Immature natural killer cell (primary cell): ENCODE results near the gene CAMKK2. TPM values are rescaled to one million over a fixed set of nuclear protein-coding genes. Genes with fewer than 3 reads are reported as not detected.
A peak's percentile ranks its signal among the peaks of the same experiment; 100 is the strongest.

Experiments
- DNase-seq, 3 donors: peaks; one replicate each; pipeline ENCODE4 v3.0.0; 2022; ENCODE audit warnings: mixed read lengths in 1 of 3
- H3K27ac Mint-ChIP-seq, 6 donors: one replicate each; pipeline ENCODE4 v1.8.0; 2020; ENCODE audit warnings: mixed read lengths in 6 of 6, mild to moderate bottlenecking in 5 of 6, inconsistent platforms in 4 of 6, moderate library complexity in 3 of 6
- H3K27me3 Mint-ChIP-seq, 3 donors: one replicate each; pipeline ENCODE4 v1.8.0; 2020 to 2021; ENCODE audit warnings: low read depth in 3 of 3, mild to moderate bottlenecking in 3 of 3, mixed read lengths in 3 of 3, moderate library complexity in 3 of 3, inconsistent platforms in 1 of 3
- H3K36me3 Mint-ChIP-seq, 3 donors: one replicate each; pipeline ENCODE4 v1.8.0; 2020; ENCODE audit warnings: mixed read lengths in 3 of 3, inconsistent platforms in 2 of 3, mild to moderate bottlenecking in 2 of 3
- H3K4me1 Mint-ChIP-seq, 2 donors: one replicate each; pipeline ENCODE4 v1.8.0; 2020; ENCODE audit warnings: inconsistent platforms in 2 of 2, mild to moderate bottlenecking in 2 of 2, mixed read lengths in 2 of 2, moderate library complexity in 1 of 2
- H3K4me3 Mint-ChIP-seq, 5 donors: one replicate each; pipeline ENCODE4 v1.8.0; 2020; ENCODE audit warnings: mild to moderate bottlenecking in 5 of 5, mixed read lengths in 5 of 5, inconsistent platforms in 3 of 5, moderate library complexity in 3 of 5
- H3K9me3 Mint-ChIP-seq, 6 donors: one replicate each; pipeline ENCODE4 v1.8.0; 2020; ENCODE audit warnings: mild to moderate bottlenecking in 6 of 6, mixed read lengths in 6 of 6, inconsistent platforms in 4 of 6, moderate library complexity in 3 of 6
- polyA plus RNA-seq, 3 donors: library from polyadenylated mRNA; unstranded; fragments of 300-500 nt; fragmentation: Illumina TruSeq; gene quantifications; one replicate each; pipeline ENCODE4 v1.2.3, GENCODE V29; 2021

The CAMKK2 gene
- polyA plus RNA-seq, 3 donors from 2014 or later: 8.0 to 20.3 (median 12.6) TPM

GRCh38 chr12:121241156-121241970 lies 55.1 kb downstream of the CAMKK2 start:
- no peak for DNase-seq
- peaks cover 0 to 8% (median 7%) of the 10 kb centered on the region in 3 donors for H3K36me3 Mint-ChIP-seq
- peak overlapping the region; percentile 97 to 99 (median 98) for H3K27ac Mint-ChIP-seq

GRCh38 chr12:121240484-121241101 lies 55.9 kb downstream of the CAMKK2 start:
- Mint-ChIP-seq H3K27ac (peak overlapping the region; percentile 97 to 99 (median 98)), H3K9me3 (no peaks in the 10 kb centered on the region), H3K4me3 (peak overlapping the region; percentile 81 to 90 (median 86)), H3K36me3 (peaks cover 0 to 8% (median 7%) of the 10 kb centered on the region in 3 donors), H3K4me1 (peaks cover 30 to 31% of the 10 kb centered on the region in 2 donors), H3K27me3 (peaks cover 7 to 12% (median 12%) of the 10 kb centered on the region in 3 donors)
- peak; percentile 95 to 97 (median 97) for DNase-seq

More at GRCh38 chr12:121241156-121241970, 55.1 kb downstream of the CAMKK2 start:
- H3K9me3 Mint-ChIP-seq: no peaks in the 10 kb centered on the region
- H3K27me3 Mint-ChIP-seq: peaks cover 7 to 12% (median 12%) of the 10 kb centered on the region in 3 donors
- H3K4me3 Mint-ChIP-seq: peak overlapping the region; percentile 81 to 90 (median 86)
- H3K4me1 Mint-ChIP-seq: peaks cover 30 to 31% of the 10 kb centered on the region in 2 donors

GRCh38 chr12:121240062-121240420 lies 56.5 kb downstream of the CAMKK2 start:
- H3K9me3 Mint-ChIP-seq: no peaks in the 10 kb centered on the region
- peaks cover 30 to 31% of the 10 kb centered on the region in 2 donors for H3K4me1 Mint-ChIP-seq
- peak overlapping the region; percentile 81 to 90 (median 86) for H3K4me3 Mint-ChIP-seq
- H3K27ac Mint-ChIP-seq: peak overlapping the region; percentile 97 to 99 (median 98)
- peaks cover 7 to 12% (median 12%) of the 10 kb centered on the region in 3 donors for H3K27me3 Mint-ChIP-seq
- H3K36me3 Mint-ChIP-seq: peaks cover 0 to 8% (median 7%) of the 10 kb centered on the region in 3 donors
- DNase-seq: no peak

- peak overlapping the region; percentile 97 to 99 (median 98) for H3K27ac Mint-ChIP-seq
- H3K4me3 Mint-ChIP-seq: peak overlapping the region; percentile 81 to 90 (median 86)
- H3K36me3 Mint-ChIP-seq: peaks cover 0 to 8% (median 7%) of the 10 kb centered on the region in 3 donors
- no peaks in the 10 kb centered on the region for H3K9me3 Mint-ChIP-seq
- peaks cover 7 to 14% (median 12%) of the 10 kb centered on the region in 3 donors for H3K27me3 Mint-ChIP-seq
- H3K4me1 Mint-ChIP-seq: peaks cover 30 to 31% of the 10 kb centered on the region in 2 donors
- peak in 2 of 3 donors; percentile 8 to 13 for DNase-seq
Observed at GRCh38 chr12:121239351-121240061, 57.0 kb downstream of the CAMKK2 start.

GRCh38 chr12:121238604-121239350 lies 57.7 kb downstream of the CAMKK2 start:
- no peak for DNase-seq
- Mint-ChIP-seq H3K4me3 (peak overlapping the region in 1 of 5 donors; percentile 86), H3K27me3 (peaks cover 7 to 14% (median 12%) of the 10 kb centered on the region in 3 donors), H3K27ac (peak overlapping the region; percentile 97 to 99 (median 98)), H3K36me3 (peaks cover 0 to 6% (median 5%) of the 10 kb centered on the region in 3 donors), H3K4me1 (peaks cover 30 to 31% of the 10 kb centered on the region in 2 donors), H3K9me3 (no peaks in the 10 kb centered on the region)

- peak overlapping the region; percentile 91 to 99 (median 98) for H3K27ac Mint-ChIP-seq
- H3K36me3 Mint-ChIP-seq: peaks cover 0 to under 1% (median 0%) of the 10 kb centered on the region in 3 donors
- H3K4me1 Mint-ChIP-seq: peaks cover 30 to 31% of the 10 kb centered on the region in 2 donors
- peaks cover 7 to 14% (median 12%) of the 10 kb centered on the region in 3 donors for H3K27me3 Mint-ChIP-seq
- DNase-seq: no peak
- H3K9me3 Mint-ChIP-seq: no peaks in the 10 kb centered on the region
- H3K4me3 Mint-ChIP-seq: no peak overlapping the region
Observed at GRCh38 chr12:121238086-121238485, 58.4 kb downstream of the CAMKK2 start.

- H3K4me3 Mint-ChIP-seq: no peak overlapping the region
- no peaks in the 10 kb centered on the region for H3K9me3 Mint-ChIP-seq
Observed at GRCh38 chr12:121237415-121237814, 59.1 kb downstream of the CAMKK2 start.

GRCh38 chr12:121236776-121237175 lies 59.7 kb downstream of the CAMKK2 start:
- Mint-ChIP-seq H3K9me3 (no peaks in the 10 kb centered on the region), H3K27me3 (peaks cover 7 to 14% (median 12%) of the 10 kb centered on the region in 3 donors), H3K36me3 (peaks cover 0 to 6% (median 3%) of the 10 kb centered on the region in 3 donors), H3K27ac (peak overlapping the region in 2 of 6 donors; percentile 34 to 45), H3K4me3 (no peak overlapping the region), H3K4me1 (peaks cover 29% of the 10 kb centered on the region in 2 donors)
- DNase-seq: no peak

More at GRCh38 chr12:121237415-121237814, 59.1 kb downstream of the CAMKK2 start:
- peak overlapping the region; percentile 91 to 99 (median 98) for H3K27ac Mint-ChIP-seq
- peaks cover 30 to 31% of the 10 kb centered on the region in 2 donors for H3K4me1 Mint-ChIP-seq
- peaks cover 0 to 6% (median 3%) of the 10 kb centered on the region in 3 donors for H3K36me3 Mint-ChIP-seq
- DNase-seq: no peak
- H3K27me3 Mint-ChIP-seq: peaks cover 7 to 14% (median 12%) of the 10 kb centered on the region in 3 donors

GRCh38 chr12:121233628-121234020 lies 62.9 kb downstream of the CAMKK2 start:
- H3K4me1 Mint-ChIP-seq: peaks cover 0 to 6% of the 10 kb centered on the region in 2 donors
- no peak for DNase-seq
- H3K27me3 Mint-ChIP-seq: peaks cover 0 to 2% (median 2%) of the 10 kb centered on the region in 3 donors
- H3K27ac Mint-ChIP-seq: no peak overlapping the region
- H3K9me3 Mint-ChIP-seq: no peaks in the 10 kb centered on the region
- H3K4me3 Mint-ChIP-seq: no peak overlapping the region
- peaks cover 0 to 23% (median 7%) of the 10 kb centered on the region in 3 donors for H3K36me3 Mint-ChIP-seq

- no peak for DNase-seq
- H3K9me3 Mint-ChIP-seq: no peaks in the 10 kb centered on the region
- peaks cover 0 to 25% (median 7%) of the 10 kb centered on the region in 3 donors for H3K36me3 Mint-ChIP-seq
- H3K4me1 Mint-ChIP-seq: peaks cover 0 to 6% of the 10 kb centered on the region in 2 donors
- peak overlapping the region in 3 of 6 donors; percentile 67 to 77 (median 76) for H3K27ac Mint-ChIP-seq
- no peak overlapping the region for H3K4me3 Mint-ChIP-seq
- peaks cover 0 to 2% (median 2%) of the 10 kb centered on the region in 3 donors for H3K27me3 Mint-ChIP-seq
Observed at GRCh38 chr12:121232977-121233627, 63.4 kb downstream of the CAMKK2 start.

GRCh38 chr12:121232163-121232562 lies 64.3 kb downstream of the CAMKK2 start:
- H3K27ac Mint-ChIP-seq: peak overlapping the region in 1 of 6 donors; percentile 77
- H3K36me3 Mint-ChIP-seq: peaks cover 0 to 25% (median 7%) of the 10 kb centered on the region in 3 donors
- peaks cover 0 to 2% (median 0%) of the 10 kb centered on the region in 3 donors for H3K27me3 Mint-ChIP-seq
- no peaks in the 10 kb centered on the region for H3K9me3 Mint-ChIP-seq
- H3K4me1 Mint-ChIP-seq: peaks cover 0 to 6% of the 10 kb centered on the region in 2 donors
- DNase-seq: no peak
- H3K4me3 Mint-ChIP-seq: no peak overlapping the region

- DNase-seq: no peak
- peak overlapping the region in 3 of 6 donors; percentile 24 to 49 (median 40) for H3K27ac Mint-ChIP-seq
- H3K27me3 Mint-ChIP-seq: peaks cover 0 to 2% (median 0%) of the 10 kb centered on the region in 3 donors
- H3K9me3 Mint-ChIP-seq: no peaks in the 10 kb centered on the region
- no peak overlapping the region for H3K4me3 Mint-ChIP-seq
- H3K4me1 Mint-ChIP-seq: peaks cover 3 to 6% of the 10 kb centered on the region in 2 donors
- peaks cover 0 to 25% (median 7%) of the 10 kb centered on the region in 3 donors for H3K36me3 Mint-ChIP-seq
Observed at GRCh38 chr12:121230538-121230907, 66.0 kb downstream of the CAMKK2 start.
